GM21786 (cell line): ENCODE data around the gene MBLAC1.

Experiments
- ATAC-seq: cut with Tn5 transposase; IDR thresholded peaks from one replicate; pipeline ENCODE4 v1.9.1; 2021; ENCODE audit not compliant: unreplicated experiment

The MBLAC1 gene

GRCh38 chr7:100126931-100127865 is at the start of gene MBLAC1:
Gene MBLAC1 (plus strand): TSS chr7:100126967. CDS start chr7:100127396, 429 bp downstream.
- ATAC-seq: peak; percentile 56

GRCh38 chr7:100077205-100077604 is 49.6 kb upstream of the MBLAC1 start:
- no peak for ATAC-seq

GRCh38 chr7:100079024-100079560 is 47.7 kb upstream of the MBLAC1 start:
- no peak for ATAC-seq

- ATAC-seq: no peak
These were observed 45.7 kb upstream of the MBLAC1 start for GRCh38 chr7:100080907-100081534.

GRCh38 chr7:100081535-100082102 is 45.1 kb upstream of the MBLAC1 start, which contains the start of gene ZNF3:
Gene ZNF3 (minus strand): TSS chr7:100081723. CDS start chr7:100077357, 4,366 bp downstream.
- ATAC-seq: peak; percentile 86

- ATAC-seq: no peak
These were observed 43.8 kb upstream of the MBLAC1 start for GRCh38 chr7:100082978-100083377.

- ATAC-seq: no peak
These were observed 41.3 kb upstream of the MBLAC1 start for GRCh38 chr7:100085515-100085914.

DNA sequence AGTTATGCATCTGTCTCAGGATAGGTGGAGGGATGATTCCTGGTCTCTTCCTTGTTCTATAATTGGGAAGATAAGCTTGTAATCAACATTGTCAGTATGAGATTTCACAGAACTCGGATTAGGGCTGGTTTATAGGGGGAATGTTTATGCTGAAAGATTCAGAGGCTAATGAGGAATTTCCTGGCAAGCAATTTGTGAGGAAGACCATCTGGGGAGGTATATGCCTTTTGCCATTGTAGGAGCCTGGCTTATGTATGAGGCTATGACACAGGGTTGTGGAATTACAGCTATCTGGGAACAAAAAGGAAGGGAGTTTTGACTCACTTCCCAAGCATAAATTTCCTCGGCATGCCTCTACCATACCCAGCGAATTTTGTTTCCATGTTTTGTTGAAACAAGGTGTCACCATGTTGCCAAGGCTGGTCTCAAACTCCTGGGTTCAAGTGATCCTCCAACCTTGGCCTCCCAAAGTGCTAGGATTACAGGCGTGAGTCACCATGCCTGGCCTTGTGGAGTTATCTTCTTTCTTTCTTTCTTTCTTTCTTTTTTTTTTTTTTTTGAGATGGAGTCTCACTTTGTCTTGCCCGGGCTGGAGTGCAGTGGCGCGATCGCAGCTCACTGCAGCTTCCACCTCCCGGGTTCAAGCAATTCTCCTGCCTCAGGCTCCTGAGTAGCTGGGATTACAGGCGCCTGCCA is 39.6 kb upstream of the MBLAC1 start:
- ATAC-seq: no peak

DNA sequence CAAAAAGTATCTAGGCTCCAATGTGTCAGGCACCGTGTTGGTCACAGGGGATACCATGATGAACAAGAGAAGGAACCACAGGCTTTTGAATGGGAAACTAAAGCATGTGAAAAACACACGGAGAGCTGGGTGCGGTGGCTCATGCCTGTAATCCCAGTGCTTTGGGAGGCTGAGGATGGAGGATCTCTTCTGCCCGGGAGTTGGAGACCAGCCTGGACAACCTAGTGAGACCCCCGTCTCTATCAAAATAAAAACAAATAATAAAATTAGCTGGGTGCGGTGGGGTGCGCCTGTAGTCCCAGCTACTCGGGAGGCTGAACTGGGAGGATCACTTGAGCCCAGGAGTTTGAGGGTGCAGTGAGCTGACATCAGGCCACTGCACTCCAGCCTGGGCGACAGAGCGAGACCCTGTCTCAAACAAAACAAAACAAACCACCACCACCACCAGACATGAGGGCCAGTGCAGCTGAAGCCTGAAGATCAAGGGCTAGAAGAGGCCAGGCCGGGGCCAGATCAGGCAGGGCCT is 38.6 kb upstream of the MBLAC1 start:
- peak; percentile 25 for ATAC-seq

- ATAC-seq: peak; percentile 66
These were observed 37.9 kb upstream of the MBLAC1 start, which contains the start of gene COPS6 for GRCh38 chr7:100088621-100089457. Gene COPS6 (plus strand): TSS chr7:100088969. CDS start chr7:100088991, 22 bp downstream.

GRCh38 chr7:100089458-100090196 is 37.1 kb upstream of the MBLAC1 start:
- ATAC-seq: no peak

- ATAC-seq: no peak
These were observed 36.0 kb upstream of the MBLAC1 start for GRCh38 chr7:100090527-100091410.

GRCh38 chr7:100091411-100092181 is 35.2 kb upstream of the MBLAC1 start:
- no peak for ATAC-seq

DNA sequence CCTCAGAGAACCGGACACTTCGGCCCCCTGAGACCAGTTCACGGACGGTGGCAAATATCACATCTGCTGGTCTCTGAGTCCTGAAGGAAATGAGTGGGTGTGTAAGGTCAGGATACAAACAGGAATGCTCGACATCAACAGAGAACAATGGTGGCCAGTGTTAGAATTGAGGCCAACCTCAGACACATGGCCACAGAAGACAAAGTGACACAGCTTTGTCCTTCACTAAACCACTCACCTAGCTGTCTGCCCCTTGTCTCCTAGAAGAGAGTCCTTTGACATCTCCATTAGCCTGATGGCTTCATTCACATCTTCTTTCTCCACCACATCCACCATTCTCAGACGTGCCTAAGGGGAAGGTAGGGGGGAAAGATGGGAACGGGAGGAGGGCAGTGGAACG is 33.7 kb upstream of the MBLAC1 start:
- no peak for ATAC-seq

DNA sequence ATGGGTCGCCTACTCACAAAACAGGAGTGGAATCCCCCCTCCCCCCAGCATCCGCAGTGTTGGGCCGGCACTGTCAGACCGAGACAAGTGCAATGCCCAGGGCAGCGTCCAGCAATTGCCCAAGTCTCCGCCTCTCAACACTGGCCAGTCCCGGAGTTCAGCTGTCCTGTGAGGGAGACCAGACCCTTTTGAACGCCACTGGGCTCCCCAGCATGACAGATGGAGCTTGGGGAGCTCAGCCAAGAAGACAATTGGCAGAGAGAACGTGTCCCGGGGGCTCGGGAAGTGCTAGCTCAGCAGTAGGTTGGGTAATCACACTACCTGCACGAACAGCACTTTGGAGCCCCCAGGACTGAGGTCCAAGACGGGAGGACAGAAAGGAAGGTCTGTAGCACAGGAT is 33.3 kb upstream of the MBLAC1 start:
- ATAC-seq: no peak

GRCh38 chr7:100093925-100094486 is 32.8 kb upstream of the MBLAC1 start:
- ATAC-seq: no peak

DNA sequence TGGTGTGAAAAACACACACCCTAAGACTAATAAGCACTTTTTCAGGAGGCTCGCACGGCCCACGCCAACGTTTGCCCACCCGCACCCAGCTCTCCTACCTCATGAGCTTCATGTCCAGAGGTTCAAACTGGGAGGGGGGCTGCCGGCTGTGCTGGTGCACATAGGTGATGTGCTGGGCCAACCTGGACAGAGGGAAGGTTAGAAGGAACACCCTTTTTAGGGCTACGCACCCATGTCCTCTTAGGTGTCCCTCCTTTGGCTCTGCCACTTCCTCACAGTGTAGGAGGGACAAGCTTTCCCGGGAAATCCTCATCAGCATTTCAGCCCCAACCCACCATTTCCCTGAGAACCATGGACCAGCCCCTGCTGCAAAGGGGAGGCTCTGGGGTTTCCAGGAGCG is 31.5 kb upstream of the MBLAC1 start:
- no peak for ATAC-seq
